GM21447 (cell line): ENCODE data around the gene GP5.

Experiments
- ATAC-seq: cut with Tn5 transposase; IDR thresholded peaks from one replicate; pipeline ENCODE4 v1.9.1; 2021; ENCODE audit not compliant: unreplicated experiment

GP5 gene

DNA sequence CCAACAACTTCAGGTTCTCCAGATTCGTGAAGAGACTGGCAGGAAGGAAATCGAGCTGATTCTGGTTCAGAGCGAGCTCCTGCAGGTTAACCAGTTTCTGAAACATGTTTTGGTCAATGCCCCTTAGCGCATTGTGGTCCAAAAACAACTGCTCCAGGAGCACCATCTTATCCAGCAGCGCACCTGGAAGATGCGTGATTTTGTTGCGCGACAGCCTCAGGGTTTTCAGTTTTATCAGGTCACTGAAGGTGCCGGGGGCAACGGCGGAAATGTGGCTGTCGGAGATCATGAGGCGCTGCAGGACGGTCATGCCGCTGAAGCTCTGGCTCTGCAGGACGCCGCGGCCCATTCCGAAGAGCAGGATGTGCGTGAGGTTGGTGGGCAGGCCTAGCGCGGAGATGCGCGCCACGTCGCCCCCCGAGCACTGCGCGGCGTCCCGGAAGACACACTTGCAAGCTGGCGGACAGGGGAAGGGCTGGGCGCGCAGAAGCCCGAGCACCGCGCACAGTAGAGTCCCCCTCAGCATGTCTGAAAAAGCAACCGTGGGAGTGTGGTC, 1.2 kb downstream of the GP5 start:
- no peak for ATAC-seq

GRCh38 chr3:194396859-194397756, 2.0 kb downstream of the GP5 start:
- ATAC-seq: no peak

DNA sequence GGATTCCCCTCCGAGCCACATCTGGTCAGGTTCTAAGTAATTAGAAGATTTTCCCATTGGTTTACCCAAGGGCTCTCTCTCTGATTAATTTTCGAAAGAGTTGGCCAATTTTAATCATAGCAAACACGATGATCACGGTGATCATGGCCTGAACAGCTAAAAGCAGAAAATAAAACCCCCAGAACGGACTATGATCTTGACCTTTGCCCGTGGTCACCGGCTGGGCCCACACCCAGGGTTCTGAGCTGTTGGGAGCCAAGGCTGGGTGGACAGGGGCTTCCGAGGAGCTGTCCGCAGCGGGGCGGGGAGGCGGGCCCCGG, 2.6 kb downstream of the GP5 start:
- ATAC-seq: no peak

DNA sequence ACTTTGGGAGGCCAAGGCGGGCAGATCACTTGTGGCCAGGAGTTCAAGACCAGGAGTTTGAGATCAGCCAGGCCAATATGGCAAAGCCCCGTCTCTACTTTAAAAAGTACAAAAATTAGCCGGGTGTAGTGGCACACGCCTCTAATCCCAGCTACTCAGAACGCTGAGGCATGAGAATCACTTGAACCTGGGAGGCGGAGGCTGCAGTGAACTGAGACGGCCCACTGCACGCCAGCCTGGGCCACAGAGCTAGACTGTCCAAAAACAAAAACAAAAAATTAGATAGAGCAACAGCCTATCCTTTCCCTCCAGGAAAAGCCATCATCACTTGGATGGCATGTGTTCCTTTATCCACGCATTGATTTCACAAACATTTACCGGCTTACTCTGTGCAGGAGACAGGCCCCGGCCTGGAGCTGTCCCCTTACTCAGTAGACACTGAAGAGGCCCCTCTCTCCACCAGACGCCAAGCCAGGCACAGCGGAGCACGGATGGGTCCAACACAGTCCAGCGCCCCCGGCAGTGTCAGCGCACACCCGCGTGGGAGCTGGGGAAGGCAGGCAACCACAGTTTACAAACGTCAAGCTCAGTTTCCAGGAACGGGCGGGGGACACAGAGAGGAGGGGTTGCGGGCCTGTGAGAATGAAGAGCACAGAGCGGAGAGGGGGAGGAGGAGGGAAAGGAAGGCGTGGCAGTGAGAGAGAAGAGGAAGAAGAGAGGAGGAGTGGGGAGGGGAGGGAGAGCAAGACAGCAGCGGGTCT, 3.1 kb downstream of the GP5 start:
- no peak for ATAC-seq

DNA sequence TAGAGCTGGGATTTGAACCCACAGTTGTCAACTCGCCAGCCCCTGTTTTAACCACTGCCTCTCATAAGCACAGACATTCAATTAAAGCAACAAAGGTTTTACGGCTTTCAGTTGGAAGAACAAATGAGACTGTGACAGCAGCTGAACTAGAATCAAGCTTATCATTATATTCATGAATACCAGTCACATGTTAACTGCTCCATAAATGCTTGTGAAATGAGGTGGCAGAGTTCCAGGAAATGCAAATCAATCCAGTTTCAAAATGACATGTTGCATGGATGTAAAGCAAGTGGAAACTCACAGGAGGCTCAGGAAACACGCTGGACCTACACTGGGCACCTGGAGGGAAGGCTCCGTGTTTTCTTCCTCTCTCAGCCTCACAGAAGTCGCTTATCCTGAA, 3.9 kb downstream of the GP5 start:
- no peak for ATAC-seq

DNA sequence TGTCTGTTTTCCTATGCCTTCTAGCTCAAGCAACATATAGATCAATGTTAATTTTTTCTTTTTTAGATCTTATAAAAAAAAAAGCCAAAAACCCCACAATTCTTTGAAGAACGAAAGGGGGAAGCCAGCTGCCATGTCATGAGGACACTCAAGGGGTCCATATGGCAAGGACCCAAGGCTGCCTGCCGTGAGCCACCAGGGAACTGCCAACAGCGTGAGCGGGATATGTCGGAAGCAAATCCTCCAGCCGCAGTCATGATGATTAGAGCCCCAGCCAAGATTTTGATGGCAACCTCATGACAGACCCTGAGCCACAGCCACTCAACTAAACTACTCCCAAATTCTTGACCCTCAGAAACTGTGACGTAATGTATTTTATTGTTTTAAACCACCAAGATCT, 6.5 kb downstream of the GP5 start:
- ATAC-seq: no peak

DNA sequence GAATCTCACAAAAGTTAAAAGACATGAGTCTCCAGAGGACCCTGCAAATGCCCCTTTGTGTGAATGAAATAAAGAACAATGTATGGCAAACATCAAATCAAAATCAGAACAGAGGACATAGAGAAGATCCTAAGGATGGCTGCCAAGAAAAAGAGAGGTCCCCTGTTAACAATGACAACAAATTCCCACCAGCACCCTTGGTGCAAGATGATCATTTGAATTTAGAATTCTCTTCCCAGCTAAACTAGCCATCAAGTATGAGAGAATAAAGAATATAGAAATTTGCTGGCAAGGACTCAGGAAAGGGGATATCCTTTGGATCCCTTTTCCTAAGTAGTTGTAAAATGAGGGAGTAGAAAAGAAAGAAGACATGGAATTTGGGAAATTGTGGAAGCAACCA, 8.2 kb downstream of the GP5 start:
- no peak for ATAC-seq

DNA sequence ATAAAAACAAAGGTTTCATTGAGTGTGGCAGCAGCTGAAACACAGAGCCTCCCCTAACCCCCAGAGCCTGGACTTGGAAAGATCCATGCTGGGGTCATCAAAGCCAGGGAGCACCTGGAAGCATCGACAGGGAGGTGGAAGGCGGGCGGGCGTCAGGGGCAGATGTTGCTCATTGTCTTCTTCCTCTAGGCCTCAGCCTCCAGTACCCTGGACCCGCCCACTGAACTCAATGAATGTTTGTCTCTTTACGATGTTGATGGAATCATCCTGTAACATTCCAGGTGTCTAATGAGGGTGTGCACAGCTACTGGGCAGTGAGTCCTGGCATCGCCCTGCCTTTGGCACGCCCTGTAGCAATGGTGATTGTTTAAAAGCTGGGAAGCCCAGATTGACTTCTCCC, 9.8 kb downstream of the GP5 start:
- no peak for ATAC-seq

DNA sequence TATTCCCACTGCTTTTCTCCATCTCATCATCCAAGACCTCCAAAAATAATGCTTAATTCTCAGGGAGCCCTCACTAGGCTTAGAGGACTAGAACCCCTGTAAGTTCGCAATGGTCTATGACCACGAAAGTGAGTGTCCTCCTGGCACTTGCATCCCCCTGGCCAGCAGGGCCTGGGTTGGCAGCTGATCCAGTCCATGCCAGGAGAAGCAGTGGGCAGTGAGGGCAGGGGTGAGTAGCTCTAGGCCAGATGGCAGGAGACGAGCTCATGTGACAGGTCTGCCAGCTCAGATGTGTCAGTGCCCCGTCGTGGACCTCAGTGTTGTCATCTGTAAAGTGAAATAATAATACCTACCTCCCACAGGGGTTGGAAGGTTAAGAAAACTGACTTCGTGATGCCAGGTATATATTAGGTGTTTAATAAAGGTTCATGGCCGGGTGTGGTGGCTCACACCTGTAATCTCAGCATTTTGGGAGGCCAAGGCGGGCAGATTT, 11.1 kb downstream of the GP5 start:
- no peak for ATAC-seq

- no peak for ATAC-seq
Observed at GRCh38 chr3:194387276-194387675, 11.8 kb downstream of the GP5 start.

- ATAC-seq: no peak
Observed at GRCh38 chr3:194386648-194387047, 12.4 kb downstream of the GP5 start.

GRCh38 chr3:194386066-194386465, 13.0 kb downstream of the GP5 start:
- ATAC-seq: no peak

DNA sequence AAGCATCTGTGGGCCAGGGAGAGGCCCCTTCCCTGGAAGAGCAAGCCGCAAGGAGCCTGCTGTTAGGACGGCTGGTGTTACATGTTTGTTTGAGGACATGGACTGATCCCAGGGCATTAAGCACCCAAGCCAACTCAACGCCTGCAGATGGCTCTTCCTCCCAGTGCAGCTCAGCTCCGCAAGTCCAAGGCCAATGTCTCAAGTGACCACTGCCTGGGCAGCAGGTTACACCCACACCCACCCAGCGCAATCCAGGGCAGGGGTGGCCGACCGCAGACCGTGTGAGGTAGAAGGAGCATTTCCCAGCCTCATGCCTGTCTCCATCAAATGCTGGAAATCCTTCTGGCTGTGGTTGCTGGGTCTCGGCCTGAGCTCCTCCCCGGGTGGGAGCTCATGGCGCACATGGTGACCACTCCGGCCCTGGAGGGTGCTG, 14.5 kb downstream of the GP5 start:
- no peak for ATAC-seq

DNA sequence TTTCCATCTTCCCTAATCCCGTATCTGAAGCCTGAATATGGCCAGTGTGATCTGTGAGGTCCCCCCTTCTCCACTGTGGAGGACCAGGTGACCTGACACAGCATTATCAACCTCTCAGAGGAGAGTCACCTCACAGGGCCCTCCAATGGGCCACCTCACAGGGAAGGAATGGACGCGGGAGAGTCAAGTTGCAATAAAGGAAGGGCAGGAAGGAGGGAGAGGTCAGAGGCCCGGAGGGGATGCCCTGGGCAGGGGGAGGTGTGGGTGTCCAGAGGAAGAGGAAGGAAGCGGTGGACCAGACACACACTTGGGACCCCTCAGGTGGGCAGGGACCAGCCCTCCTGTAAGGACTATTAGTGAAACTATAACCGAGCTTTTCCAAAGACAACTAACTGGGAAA, 14.9 kb downstream of the GP5 start:
- ATAC-seq: no peak

DNA sequence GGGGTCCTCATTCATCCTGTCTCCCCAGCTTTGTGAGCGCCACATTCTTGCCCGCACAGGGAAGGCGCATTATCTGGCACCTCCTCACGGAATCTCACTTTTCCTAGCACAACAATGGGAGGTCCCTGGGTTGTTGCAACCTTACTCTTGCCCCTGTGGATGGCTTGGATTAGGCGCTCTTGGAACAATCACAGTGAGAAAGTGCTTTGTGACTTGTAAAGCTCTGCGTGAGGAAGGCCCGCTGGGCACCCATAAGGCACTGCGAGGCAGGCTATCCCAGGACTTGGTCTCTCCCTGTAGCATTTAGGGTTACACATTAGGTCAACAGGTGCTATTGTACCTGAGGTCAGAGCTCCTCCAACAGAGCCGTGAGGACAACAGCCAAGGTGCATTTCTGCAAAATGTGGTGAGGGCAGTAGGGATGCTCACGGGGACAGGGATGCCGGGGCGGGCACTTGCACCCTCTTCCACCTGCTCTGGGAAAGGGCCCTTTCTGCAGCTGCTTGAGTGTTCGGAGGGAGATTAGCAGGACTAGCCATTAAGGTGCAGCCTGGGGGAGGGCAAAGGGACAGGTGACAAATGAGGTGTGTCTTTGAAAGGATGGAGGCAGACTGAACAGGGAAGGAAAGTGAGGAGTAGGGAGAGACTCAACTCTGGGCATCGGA, 15.7 kb downstream of the GP5 start:
- no peak for ATAC-seq

DNA sequence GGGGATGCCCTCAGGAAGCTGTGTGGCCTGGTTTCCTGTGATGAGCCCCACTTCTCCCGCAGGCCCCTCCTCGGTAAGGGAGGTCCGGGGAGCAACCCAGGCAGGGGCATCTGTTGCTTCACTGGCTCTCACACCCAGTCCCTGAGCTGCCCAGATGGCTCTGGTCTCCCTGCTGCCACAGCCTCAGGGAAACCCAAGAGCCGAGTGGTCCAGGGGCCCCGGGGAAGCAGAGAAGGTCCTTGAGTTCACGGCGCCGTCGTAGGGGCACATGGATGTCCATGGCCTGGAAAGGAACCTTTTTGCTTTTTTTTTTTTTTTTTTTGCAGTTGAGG, 16.2 kb downstream of the GP5 start:
- ATAC-seq: no peak

DNA sequence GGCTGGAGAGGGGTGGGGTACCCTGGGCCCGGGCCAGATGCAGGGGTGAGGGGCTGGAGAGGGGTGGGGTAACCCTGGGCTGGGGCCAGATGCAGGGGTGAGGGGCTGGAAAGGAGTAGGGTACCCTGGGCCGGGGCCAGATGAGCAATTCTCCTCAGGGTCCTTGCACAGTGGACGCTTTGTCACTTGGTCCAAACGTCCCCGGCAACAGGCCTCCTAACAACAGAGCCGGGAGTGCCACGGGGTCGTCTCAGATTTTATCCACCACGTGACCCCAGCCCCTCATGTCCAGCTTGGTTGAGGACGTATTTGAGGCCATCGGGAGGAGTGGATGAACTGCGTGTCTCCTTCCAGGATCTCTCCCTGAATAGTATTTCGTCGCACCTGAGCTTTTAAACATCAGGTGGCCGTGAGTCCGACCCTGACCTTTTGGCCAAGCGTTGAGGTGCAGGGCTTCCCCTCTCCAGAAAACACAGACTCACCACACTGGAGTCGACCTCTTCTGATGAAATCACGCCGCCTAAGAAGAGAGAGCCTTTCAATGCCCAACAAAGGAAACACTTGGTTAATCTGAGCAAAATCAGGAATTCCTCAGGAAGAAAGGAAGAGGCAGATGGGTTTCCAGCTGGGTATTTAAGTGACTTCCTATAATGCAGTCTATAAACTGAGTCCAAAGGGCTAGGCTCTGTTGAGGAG, 16.7 kb downstream of the GP5 start:
- ATAC-seq: no peak

- ATAC-seq: no peak
Observed at GRCh38 chr3:194381460-194381875, 17.6 kb downstream of the GP5 start.

DNA sequence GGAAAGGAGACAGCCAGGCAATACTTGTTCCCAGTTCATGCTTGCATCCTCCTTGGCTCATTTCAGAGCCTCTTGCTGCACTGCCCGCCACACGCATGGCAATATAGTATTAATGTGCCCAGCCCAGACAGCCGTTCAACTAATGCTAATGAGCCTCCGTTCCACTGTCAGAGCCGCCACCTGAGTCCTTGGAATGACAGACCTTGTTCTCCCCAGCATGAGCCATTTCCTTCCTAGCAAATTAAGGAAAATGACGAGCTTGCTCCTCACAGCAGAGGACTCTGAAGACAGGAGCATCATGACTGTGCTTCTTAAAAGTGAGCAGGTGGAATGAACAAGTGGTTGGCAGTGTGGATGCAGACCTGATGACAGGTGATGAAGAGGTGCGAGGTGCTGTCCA, 18.7 kb downstream of the GP5 start:
- no peak for ATAC-seq

DNA sequence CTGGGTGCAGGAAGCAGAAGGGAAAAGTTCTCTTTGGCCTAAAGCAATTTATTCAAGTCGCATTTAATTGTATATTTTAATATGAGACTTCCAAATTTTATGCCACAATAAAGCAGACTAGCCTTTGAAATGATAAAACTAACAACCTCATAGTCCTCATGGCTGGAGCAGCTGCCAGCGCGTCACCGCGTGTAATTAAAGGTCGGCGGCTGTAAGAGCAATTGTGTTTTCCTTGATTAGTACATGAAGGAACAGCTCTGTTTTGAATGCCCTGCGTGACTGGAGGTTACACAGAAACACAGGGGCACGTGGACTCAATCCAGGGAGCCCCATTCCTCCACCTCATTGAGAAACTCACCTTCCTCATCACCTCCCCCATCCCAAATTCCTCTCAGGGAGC, 19.4 kb downstream of the GP5 start:
- no peak for ATAC-seq

DNA sequence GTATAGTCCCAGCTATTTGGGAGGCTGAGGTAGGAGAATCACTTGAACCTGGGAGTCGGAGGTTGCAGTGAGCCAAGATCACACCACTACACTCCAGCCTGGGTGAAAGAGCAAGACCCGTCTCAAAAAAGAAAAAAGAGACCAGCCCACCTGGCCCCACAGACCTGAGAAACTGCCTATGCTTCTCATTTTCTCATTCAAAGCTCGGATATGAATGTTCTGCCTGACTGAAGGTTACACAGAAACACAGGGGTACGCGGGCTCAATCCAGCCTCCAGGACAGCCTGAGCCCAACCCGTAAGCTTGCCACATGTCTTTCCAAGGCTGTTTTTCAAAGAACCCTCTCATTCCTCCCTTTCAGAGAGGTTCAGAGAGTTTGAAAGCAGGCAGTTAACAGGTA, 19.8 kb downstream of the GP5 start:
- ATAC-seq: no peak
